ENCODE data around the gene SIGLECL1. TPM values are rescaled to one million over a fixed set of nuclear protein-coding genes. Genes with fewer than 3 reads are reported as not detected.
"Not testable (repeated sequence)": the region's sequence is repeated elsewhere in the genome, so short reads cannot be mapped to it uniquely, and the experiment has no call there.

The SIGLECL1 gene
- total and polyA plus RNA-seq, 7 experiments from 2014 or later = not detected

- H3K36me3 Mint-ChIP-seq; H3K4me3 ChIP-seq (ENCODE audit: low read length); H3K36me3 ChIP-seq (ENCODE audit: control insufficient read depth in 2 of 3, insufficient read depth in 3 of 3, low read length in 3 of 3); H3K27ac ChIP-seq (ENCODE audit: low read depth, low read length); CTCF ChIA-PET; H3K27ac Mint-ChIP-seq; intact Hi-C loops (cut with micrococcal nuclease); DNase-seq; H3K4me1 Mint-ChIP-seq; H3K4me1 ChIP-seq (ENCODE audit: control insufficient read depth in 2 of 2, insufficient read depth in 2 of 2, low read length in 2 of 2); POLR2A ChIA-PET; H3K9me3 Mint-ChIP-seq; H3K4me3 Mint-ChIP-seq; H3K9me3 ChIP-seq (ENCODE audit: control insufficient read depth in 2 of 3, low read length in 3 of 3); H3K27me3 ChIP-seq (ENCODE audit: control insufficient read depth in 2 of 2, insufficient read depth in 2 of 2, low read length in 2 of 2): not testable (repeated sequence)
- H3K27me3 Mint-ChIP-seq = peaks cover 10 to 26% (median 14%) of the 10 kb centered on the region in 5 donors
- ATAC-seq = peak; percentile 82
Measured at GRCh38 chr19:51210874-51211361, 40.0 kb upstream of the SIGLECL1 start.

GRCh38 chr19:51211833-51212232, 39.0 kb upstream of the SIGLECL1 start:
- Mint-ChIP-seq H3K4me1 (peaks cover 0 to 9% (median 0%) of the 10 kb centered on the region in 7 donors), H3K36me3 (no peaks in the 10 kb centered on the region), H3K9me3 (peaks cover 0 to 4% (median 0%) of the 10 kb centered on the region in 11 donors), H3K4me3 (no peak overlapping the region), H3K27me3 (peaks cover 10 to 30% (median 16%) of the 10 kb centered on the region in 5 donors), H3K27ac (no peak overlapping the region)
- Histone ChIP-seq H3K4me1 (ENCODE audit: control insufficient read depth in 2 of 2, insufficient read depth in 2 of 2, low read length in 2 of 2) (no peaks in the 10 kb centered on the region), H3K9me3 (ENCODE audit: control insufficient read depth in 2 of 3, low read length in 3 of 3) (no peaks in the 10 kb centered on the region), H3K27ac (ENCODE audit: low read depth, low read length) (no peak overlapping the region), H3K36me3 (ENCODE audit: control insufficient read depth in 2 of 3, insufficient read depth in 3 of 3, low read length in 3 of 3) (no peaks in the 10 kb centered on the region), H3K27me3 (ENCODE audit: control insufficient read depth in 2 of 2, insufficient read depth in 2 of 2, low read length in 2 of 2) (no peaks in the 10 kb centered on the region), H3K4me3 (ENCODE audit: low read length) (no peak overlapping the region)
- POLR2A ChIA-PET = no interaction called here
- DNase-seq = no peak
- CTCF ChIA-PET = no interaction called here
- intact Hi-C loops (cut with micrococcal nuclease) = no loop called here
- no peak for ATAC-seq

DNA sequence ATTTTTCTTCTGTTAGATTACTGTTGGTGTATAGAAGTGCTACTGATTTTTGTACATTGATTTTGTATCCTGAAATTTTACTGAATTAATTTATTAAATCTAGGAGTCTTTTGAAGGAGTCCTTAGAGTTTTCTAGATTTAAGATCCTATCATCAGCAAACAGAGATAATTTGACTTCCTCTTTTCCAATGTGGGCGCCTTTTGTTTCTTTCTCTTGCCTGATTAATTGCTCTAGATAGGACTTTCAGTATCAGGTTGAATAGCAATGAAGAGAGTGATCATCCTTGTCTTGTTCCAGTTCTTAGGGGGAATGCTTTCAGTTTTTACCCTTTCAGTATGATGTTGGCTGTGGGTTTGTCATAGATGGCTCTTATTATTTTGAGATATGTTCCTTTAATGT, 31.6 kb upstream of the SIGLECL1 start:
- no peak overlapping the region for H3K4me3 ChIP-seq (ENCODE audit: low read length)
- no peaks in the 10 kb centered on the region for H3K27me3 ChIP-seq (ENCODE audit: control insufficient read depth in 2 of 2, insufficient read depth in 2 of 2, low read length in 2 of 2)
- CTCF ChIA-PET = no interaction called here
- no peaks in the 10 kb centered on the region for H3K9me3 ChIP-seq (ENCODE audit: control insufficient read depth in 2 of 3, low read length in 3 of 3)
- no peaks in the 10 kb centered on the region for H3K4me1 ChIP-seq (ENCODE audit: control insufficient read depth in 2 of 2, insufficient read depth in 2 of 2, low read length in 2 of 2)
- Mint-ChIP-seq H3K4me3 (no peak overlapping the region), H3K4me1 (peaks cover 0 to 12% (median 0%) of the 10 kb centered on the region in 7 donors), H3K27me3 (peaks cover 26 to 54% (median 34%) of the 10 kb centered on the region in 5 donors), H3K9me3 (peaks cover 0 to 5% (median 0%) of the 10 kb centered on the region in 11 donors), H3K27ac (no peak overlapping the region), H3K36me3 (no peaks in the 10 kb centered on the region)
- no peaks in the 10 kb centered on the region for H3K36me3 ChIP-seq (ENCODE audit: control insufficient read depth in 2 of 3, insufficient read depth in 3 of 3, low read length in 3 of 3)
- no peak for ATAC-seq
- intact Hi-C loops (cut with micrococcal nuclease) = no loop called here
- DNase-seq = no peak
- POLR2A ChIA-PET = no interaction called here
- H3K27ac ChIP-seq (ENCODE audit: low read depth, low read length) = no peak overlapping the region

GRCh38 chr19:51219971-51220370, 30.9 kb upstream of the SIGLECL1 start:
- Histone ChIP-seq H3K27me3 (ENCODE audit: control insufficient read depth in 2 of 2, insufficient read depth in 2 of 2, low read length in 2 of 2) (no peaks in the 10 kb centered on the region), H3K9me3 (ENCODE audit: control insufficient read depth in 2 of 3, low read length in 3 of 3) (no peaks in the 10 kb centered on the region), H3K27ac (ENCODE audit: low read depth, low read length) (no peak overlapping the region), H3K4me1 (ENCODE audit: control insufficient read depth in 2 of 2, insufficient read depth in 2 of 2, low read length in 2 of 2) (no peaks in the 10 kb centered on the region), H3K4me3 (ENCODE audit: low read length) (no peak overlapping the region), H3K36me3 (ENCODE audit: control insufficient read depth in 2 of 3, insufficient read depth in 3 of 3, low read length in 3 of 3) (no peaks in the 10 kb centered on the region)
- DNase-seq (no peak), ATAC-seq (no peak)
- peaks cover 0 to 5% (median 0%) of the 10 kb centered on the region in 11 donors for H3K9me3 Mint-ChIP-seq
- peaks cover 0 to 19% (median 0%) of the 10 kb centered on the region in 7 donors for H3K4me1 Mint-ChIP-seq
- no peak overlapping the region for H3K4me3 Mint-ChIP-seq
- intact Hi-C loops (cut with micrococcal nuclease) = no loop called here
- CTCF ChIA-PET = no interaction called here
- H3K36me3 Mint-ChIP-seq = no peaks in the 10 kb centered on the region
- POLR2A ChIA-PET = no interaction called here
- H3K27ac Mint-ChIP-seq = no peak overlapping the region
- peaks cover 29 to 54% (median 36%) of the 10 kb centered on the region in 5 donors for H3K27me3 Mint-ChIP-seq

- ATAC-seq (no peak), DNase-seq (no peak)
- Mint-ChIP-seq H3K27me3 (peaks cover 33 to 58% (median 39%) of the 10 kb centered on the region in 5 donors), H3K36me3 (peaks cover 0 to 1% (median 0%) of the 10 kb centered on the region in 5 donors), H3K27ac (no peak overlapping the region), H3K9me3 (peaks cover 0 to 5% (median 0%) of the 10 kb centered on the region in 11 donors), H3K4me1 (peaks cover 0 to 28% (median 0%) of the 10 kb centered on the region in 7 donors), H3K4me3 (no peak overlapping the region)
- intact Hi-C loops (cut with micrococcal nuclease) = no loop called here
- H3K36me3 ChIP-seq (ENCODE audit: control insufficient read depth in 2 of 3, insufficient read depth in 3 of 3, low read length in 3 of 3) = no peaks in the 10 kb centered on the region
- no peaks in the 10 kb centered on the region for H3K4me1 ChIP-seq (ENCODE audit: control insufficient read depth in 2 of 2, insufficient read depth in 2 of 2, low read length in 2 of 2)
- CTCF ChIA-PET = no interaction called here
- H3K27ac ChIP-seq (ENCODE audit: low read depth, low read length) = no peak overlapping the region
- no peaks in the 10 kb centered on the region for H3K9me3 ChIP-seq (ENCODE audit: control insufficient read depth in 2 of 3, low read length in 3 of 3)
- no peaks in the 10 kb centered on the region for H3K27me3 ChIP-seq (ENCODE audit: control insufficient read depth in 2 of 2, insufficient read depth in 2 of 2, low read length in 2 of 2)
- H3K4me3 ChIP-seq (ENCODE audit: low read length) = no peak overlapping the region
- POLR2A ChIA-PET = no interaction called here
Measured at GRCh38 chr19:51220996-51221395, 29.9 kb upstream of the SIGLECL1 start.

DNA sequence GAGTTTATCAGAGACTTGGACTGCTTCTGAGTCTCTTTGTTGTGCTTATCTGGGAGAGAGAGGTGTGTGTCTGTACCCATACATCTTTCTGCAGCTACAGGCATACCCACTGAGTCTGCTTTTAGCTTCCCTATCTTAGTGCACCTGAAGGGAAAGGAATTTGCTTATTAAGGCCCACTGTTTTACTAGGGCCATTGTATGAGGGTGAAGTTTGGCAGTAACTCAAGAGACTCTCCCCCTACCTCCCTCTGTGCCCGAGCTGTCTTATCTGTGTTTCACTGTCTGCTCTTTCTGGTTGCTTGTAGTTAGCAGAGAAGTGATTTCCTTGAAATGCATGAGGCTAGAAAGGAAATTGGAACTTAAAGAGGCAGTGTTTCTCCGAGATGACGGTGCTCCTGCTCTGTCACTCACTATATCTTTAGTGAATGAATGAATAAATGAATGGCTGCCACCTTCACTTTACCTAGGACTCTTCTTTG, 26.7 kb upstream of the SIGLECL1 start:
- no peak for DNase-seq
- H3K27ac Mint-ChIP-seq = peak overlapping the region in 2 of 9 donors; percentile 6 to 81
- Histone ChIP-seq H3K36me3 (ENCODE audit: control insufficient read depth in 2 of 3, insufficient read depth in 3 of 3, low read length in 3 of 3) (no peaks in the 10 kb centered on the region), H3K9me3 (ENCODE audit: control insufficient read depth in 2 of 3, low read length in 3 of 3) (no peaks in the 10 kb centered on the region), H3K4me3 (ENCODE audit: low read length) (no peak overlapping the region), H3K27ac (ENCODE audit: low read depth, low read length) (no peak overlapping the region), H3K27me3 (ENCODE audit: control insufficient read depth in 2 of 2, insufficient read depth in 2 of 2, low read length in 2 of 2) (no peaks in the 10 kb centered on the region), H3K4me1 (ENCODE audit: control insufficient read depth in 2 of 2, insufficient read depth in 2 of 2, low read length in 2 of 2) (no peaks in the 10 kb centered on the region)
- H3K4me1 Mint-ChIP-seq = peaks cover 0 to 42% (median 0%) of the 10 kb centered on the region in 7 donors
- intact Hi-C loops (cut with micrococcal nuclease) = loop anchor here in 1 of 2 donors (2.0 kb wide), 1 partner anchor 65 kb away; no protein-coding TSS in a partner anchor
- POLR2A ChIA-PET = no interaction called here
- H3K36me3 Mint-ChIP-seq = peaks cover 0 to 8% (median 0%) of the 10 kb centered on the region in 5 donors
- peaks cover 42 to 75% (median 53%) of the 10 kb centered on the region in 5 donors for H3K27me3 Mint-ChIP-seq
- peak overlapping the region in 2 of 10 donors; percentile 15 to 73 for H3K4me3 Mint-ChIP-seq
- no peak for ATAC-seq
- CTCF ChIA-PET = no interaction called here
- H3K9me3 Mint-ChIP-seq = peaks cover 0 to 2% (median 0%) of the 10 kb centered on the region in 11 donors

- H3K36me3 Mint-ChIP-seq; H3K4me3 ChIP-seq (ENCODE audit: low read length); POLR2A ChIA-PET; CTCF ChIA-PET; DNase-seq; H3K4me1 ChIP-seq (ENCODE audit: control insufficient read depth in 2 of 2, insufficient read depth in 2 of 2, low read length in 2 of 2); H3K9me3 ChIP-seq (ENCODE audit: control insufficient read depth in 2 of 3, low read length in 3 of 3); H3K27me3 ChIP-seq (ENCODE audit: control insufficient read depth in 2 of 2, insufficient read depth in 2 of 2, low read length in 2 of 2); H3K36me3 ChIP-seq (ENCODE audit: control insufficient read depth in 2 of 3, insufficient read depth in 3 of 3, low read length in 3 of 3); H3K27ac ChIP-seq (ENCODE audit: low read depth, low read length); H3K9me3 Mint-ChIP-seq: not testable (repeated sequence)
- Mint-ChIP-seq H3K4me1 (peaks cover 0 to 38% (median 0%) of the 10 kb centered on the region in 7 donors), H3K27ac (peak within 1 kb of the TSS in 2 of 9 donors; percentile 6 to 81), H3K27me3 (peaks cover 43 to 73% (median 51%) of the 10 kb centered on the region in 5 donors), H3K4me3 (peak within 1 kb of the TSS in 3 of 10 donors; percentile 15 to 73 (median 24))
- intact Hi-C loops (cut with micrococcal nuclease) = loop anchor here in 1 of 2 donors (2.0 kb wide), 1 partner anchor 66 kb away; no protein-coding TSS in a partner anchor
- peak; percentile 76 for ATAC-seq
Measured at GRCh38 chr19:51224898-51225393, 25.9 kb upstream of the SIGLECL1 start, which contains the start of gene CD33. TSS of gene CD33 (plus strand) at chr19:51225080. CDS start at chr19:51225119, 39 bp downstream.

All from naive thymus-derived CD4-positive, alpha-beta T cell (primary cell).